HUES6 (cell line): ENCODE data around the gene PLA2G2C.

Source experiments
- H3K27ac ChIP-seq: 2 replicates; pipeline ENCODE4 v1.7.0; 2013; ENCODE audit warnings: low read depth, mild to moderate bottlenecking, low read length, inconsistent platforms
- H3K27me3 ChIP-seq: 2 replicates; pipeline ENCODE4 v1.6.1; 2013; ENCODE audit warnings: low read length; ENCODE audit not compliant: control insufficient read depth, insufficient read depth
- H3K36me3 ChIP-seq: 2 replicates; pipeline ENCODE4 v1.6.1; 2013; ENCODE audit warnings: low read length; ENCODE audit not compliant: control insufficient read depth, insufficient read depth
- H3K4me1 ChIP-seq: 2 replicates; pipeline ENCODE4 v1.6.1; 2013; ENCODE audit warnings: low read length; ENCODE audit not compliant: control insufficient read depth, insufficient read depth
- H3K4me3 ChIP-seq: 2 replicates; pipeline ENCODE4 v1.5.1; 2013; ENCODE audit warnings: low read depth, low read length
- H3K9ac ChIP-seq: one replicate; pipeline ENCODE4 v1.6.1; 2013; ENCODE audit warnings: mild to moderate bottlenecking, low read length
- H3K9me3 ChIP-seq: 2 replicates; pipeline ENCODE4 v1.6.1; 2013; ENCODE audit warnings: low read depth, low read length; ENCODE audit not compliant: control insufficient read depth, insufficient read depth

The PLA2G2C gene

DNA sequence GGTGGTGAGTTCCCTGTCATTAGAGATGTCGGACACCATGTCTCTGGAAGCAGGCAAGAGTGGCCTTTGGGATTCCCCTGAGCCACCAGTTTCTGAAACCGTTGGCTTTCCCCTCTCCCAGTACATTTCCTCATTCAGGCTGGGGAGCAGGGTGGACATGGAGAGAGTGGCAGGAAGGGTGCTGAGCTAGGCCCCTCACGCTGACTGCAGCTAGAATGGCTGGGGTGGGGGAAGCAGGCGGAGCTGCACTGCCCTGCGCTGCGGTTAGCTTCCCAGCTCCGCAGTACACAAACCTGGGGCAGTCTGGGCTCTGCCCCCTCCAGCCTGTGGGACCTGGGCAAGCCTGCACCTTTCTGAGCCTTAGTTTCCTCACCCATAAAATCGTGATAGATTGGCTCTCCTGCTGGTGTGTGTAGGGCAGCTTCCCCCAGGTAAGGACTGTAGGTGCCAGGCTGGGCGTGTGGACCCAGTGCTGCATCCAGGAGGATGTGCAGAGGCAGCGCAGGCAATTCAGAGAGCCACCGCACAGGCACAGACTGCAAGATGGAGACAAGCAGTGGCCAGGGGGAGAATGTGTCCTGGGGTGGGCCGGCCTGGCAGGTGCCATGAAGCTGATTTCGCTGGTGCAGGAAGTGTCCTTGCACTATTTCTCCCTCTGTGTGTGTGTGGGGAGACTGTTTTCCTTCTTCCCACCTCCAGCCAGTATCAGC lies 44.2 kb downstream of the PLA2G2C start:
- Histone ChIP-seq H3K27ac (no peak overlapping the region), H3K4me1 (no peaks in the 10 kb centered on the region; the same call in 1 of the 2 replicates), H3K27me3 (no peaks in the 10 kb centered on the region)

GRCh38 chr1:20141466-20141865 lies 44.9 kb downstream of the PLA2G2C start:
- Histone ChIP-seq H3K36me3 (no peaks in the 10 kb centered on the region), H3K9ac (no peak overlapping the region), H3K27me3 (no peaks in the 10 kb centered on the region), H3K4me1 (no peaks in the 10 kb centered on the region), H3K27ac (no peak overlapping the region), H3K9me3 (peaks cover 5% of the 10 kb centered on the region; the same call in 1 of the 2 replicates), H3K4me3 (no peak overlapping the region)

More for the DNA sequence above, 44.2 kb downstream of the PLA2G2C start:
- Histone ChIP-seq H3K9ac (no peak overlapping the region), H3K4me3 (no peak overlapping the region), H3K9me3 (peaks cover 5% of the 10 kb centered on the region; the same call in 1 of the 2 replicates), H3K36me3 (no peaks in the 10 kb centered on the region)

DNA sequence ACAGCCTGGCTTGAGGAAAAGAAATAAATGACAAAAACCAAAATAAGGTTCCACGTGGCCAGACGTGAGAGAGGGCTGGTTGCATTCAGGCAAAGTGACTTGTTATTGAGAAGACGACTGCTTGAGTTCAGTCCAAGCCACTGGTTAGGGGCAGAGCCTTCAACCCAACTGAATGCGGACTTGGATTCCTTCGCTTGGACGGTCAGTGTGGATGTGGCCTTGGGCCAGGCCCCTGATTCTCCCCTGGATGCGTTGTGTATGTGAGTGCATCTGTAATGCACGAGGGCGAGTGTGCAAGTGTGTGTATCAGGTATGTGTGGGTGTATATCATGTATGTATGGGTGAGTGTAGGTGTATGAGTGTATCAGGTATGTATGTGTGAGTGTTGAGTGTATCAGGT lies 45.3 kb downstream of the PLA2G2C start:
- H3K36me3 ChIP-seq, result no peaks in the 10 kb centered on the region
- peaks cover 5% of the 10 kb centered on the region; the same call in 1 of the 2 replicates for H3K9me3 ChIP-seq
- no peak overlapping the region for H3K4me3 ChIP-seq
- H3K4me1 ChIP-seq, result no peaks in the 10 kb centered on the region
- no peaks in the 10 kb centered on the region for H3K27me3 ChIP-seq
- H3K27ac ChIP-seq, result no peak overlapping the region
- H3K9ac ChIP-seq, result no peak overlapping the region

GRCh38 chr1:20139776-20140612 lies 46.3 kb downstream of the PLA2G2C start:
- Histone ChIP-seq H3K9me3 (peaks cover 5% of the 10 kb centered on the region; the same call in 1 of the 2 replicates), H3K4me3 (no peak overlapping the region), H3K4me1 (no peaks in the 10 kb centered on the region), H3K36me3 (no peaks in the 10 kb centered on the region), H3K27me3 (no peaks in the 10 kb centered on the region), H3K27ac (no peak overlapping the region), H3K9ac (no peak overlapping the region)

GRCh38 chr1:20138961-20139550 lies 47.3 kb downstream of the PLA2G2C start, which contains the start of gene PLA2G2F:
Gene PLA2G2F (plus strand): TSS chr1:20139323. CDS start chr1:20139428, 105 bp downstream.
- peaks cover 5% of the 10 kb centered on the region; the same call in 1 of the 2 replicates for H3K9me3 ChIP-seq
- H3K4me1 ChIP-seq, result no peaks in the 10 kb centered on the region
- no peak within 1 kb of the TSS for H3K4me3 ChIP-seq
- no peaks in the 10 kb centered on the region for H3K36me3 ChIP-seq
- no peaks in the 10 kb centered on the region for H3K27me3 ChIP-seq
- no peak within 1 kb of the TSS for H3K9ac ChIP-seq
- H3K27ac ChIP-seq, result no peak within 1 kb of the TSS

GRCh38 chr1:20138346-20138745 lies 48.0 kb downstream of the PLA2G2C start:
- Histone ChIP-seq H3K27me3 (no peaks in the 10 kb centered on the region), H3K27ac (no peak overlapping the region), H3K9me3 (peaks cover 5% of the 10 kb centered on the region; the same call in 1 of the 2 replicates), H3K4me3 (no peak overlapping the region), H3K36me3 (no peaks in the 10 kb centered on the region), H3K9ac (no peak overlapping the region), H3K4me1 (no peaks in the 10 kb centered on the region)

- H3K4me3 ChIP-seq, result no peak overlapping the region
- H3K9ac ChIP-seq, result no peak overlapping the region
- H3K9me3 ChIP-seq, result peaks cover 5% of the 10 kb centered on the region; the same call in 1 of the 2 replicates
- H3K36me3 ChIP-seq, result no peaks in the 10 kb centered on the region
- no peak overlapping the region for H3K27ac ChIP-seq
- H3K27me3 ChIP-seq, result no peaks in the 10 kb centered on the region
- no peaks in the 10 kb centered on the region for H3K4me1 ChIP-seq
Observed at GRCh38 chr1:20137604-20138003, 48.7 kb downstream of the PLA2G2C start.

- H3K27ac ChIP-seq, result no peak overlapping the region
- H3K9ac ChIP-seq, result no peak overlapping the region
- no peaks in the 10 kb centered on the region for H3K4me1 ChIP-seq
- no peak overlapping the region for H3K4me3 ChIP-seq
- no peaks in the 10 kb centered on the region for H3K36me3 ChIP-seq
- no peaks in the 10 kb centered on the region for H3K27me3 ChIP-seq
- peaks cover 5% of the 10 kb centered on the region; the same call in 1 of the 2 replicates for H3K9me3 ChIP-seq
Observed at GRCh38 chr1:20137055-20137454, 49.3 kb downstream of the PLA2G2C start.

GRCh38 chr1:20136249-20136648 lies 50.1 kb downstream of the PLA2G2C start:
- H3K9me3 ChIP-seq, result peaks cover 5% of the 10 kb centered on the region; the same call in 1 of the 2 replicates
- no peak overlapping the region for H3K27ac ChIP-seq
- H3K4me3 ChIP-seq, result no peak overlapping the region

GRCh38 chr1:20134995-20135394 lies 51.3 kb downstream of the PLA2G2C start:
- Histone ChIP-seq H3K4me1 (no peaks in the 10 kb centered on the region), H3K9me3 (peaks cover 8% of the 10 kb centered on the region), H3K9ac (no peak overlapping the region), H3K36me3 (no peaks in the 10 kb centered on the region), H3K27me3 (no peaks in the 10 kb centered on the region), H3K27ac (no peak overlapping the region), H3K4me3 (no peak overlapping the region)

More at GRCh38 chr1:20136249-20136648, 50.1 kb downstream of the PLA2G2C start:
- Histone ChIP-seq H3K27me3 (no peaks in the 10 kb centered on the region), H3K36me3 (no peaks in the 10 kb centered on the region), H3K9ac (no peak overlapping the region), H3K4me1 (no peaks in the 10 kb centered on the region)
